ENCODE measurements around the gene COL9A1.

COL9A1 gene

GRCh38 chr6:70184723-70185122, 118.2 kb downstream of the COL9A1 start:
- no peaks in the 10 kb centered on the region for H3K27me3 ChIP-seq (ENCODE audit: control insufficient read depth in 5 of 5, insufficient read depth in 4 of 5, low read length in 5 of 5)
- peaks cover 0 to 8% (median 3%) of the 10 kb centered on the region in 5 donors for H3K9me3 ChIP-seq (ENCODE audit: control insufficient read depth in 5 of 5, low read length in 5 of 5)
- H3K4me1 ChIP-seq (ENCODE audit: control insufficient read depth in 5 of 5, insufficient read depth in 5 of 5, low read length in 5 of 5) = no peaks in the 10 kb centered on the region
- no peak overlapping the region for H3K4me3 ChIP-seq (ENCODE audit: low read depth in 1 of 5, low read length in 5 of 5)
- H3K27ac ChIP-seq (ENCODE audit: low read depth, low read length) = no peak overlapping the region
- H3K36me3 ChIP-seq (ENCODE audit: control insufficient read depth in 5 of 5, insufficient read depth in 5 of 5, low read length in 5 of 5) = no peaks in the 10 kb centered on the region
- no peak overlapping the region for H3K9ac ChIP-seq (ENCODE audit: low read length in 5 of 5)

GRCh38 chr6:70183538-70183937, 119.3 kb downstream of the COL9A1 start:
- Histone ChIP-seq H3K9me3 (ENCODE audit: control insufficient read depth in 5 of 5, low read length in 5 of 5) (peaks cover 0 to 8% (median 3%) of the 10 kb centered on the region in 5 donors), H3K4me1 (ENCODE audit: control insufficient read depth in 5 of 5, insufficient read depth in 5 of 5, low read length in 5 of 5) (no peaks in the 10 kb centered on the region), H3K27ac (ENCODE audit: low read depth, low read length) (no peak overlapping the region), H3K4me3 (ENCODE audit: low read depth in 1 of 5, low read length in 5 of 5) (no peak overlapping the region), H3K9ac (ENCODE audit: low read length in 5 of 5) (no peak overlapping the region), H3K27me3 (ENCODE audit: control insufficient read depth in 5 of 5, insufficient read depth in 4 of 5, low read length in 5 of 5) (no peaks in the 10 kb centered on the region), H3K36me3 (ENCODE audit: control insufficient read depth in 5 of 5, insufficient read depth in 5 of 5, low read length in 5 of 5) (no peaks in the 10 kb centered on the region)

- Histone ChIP-seq H3K4me1 (ENCODE audit: control insufficient read depth in 5 of 5, insufficient read depth in 5 of 5, low read length in 5 of 5) (no peaks in the 10 kb centered on the region), H3K4me3 (ENCODE audit: low read depth in 1 of 5, low read length in 5 of 5) (no peak overlapping the region), H3K36me3 (ENCODE audit: control insufficient read depth in 5 of 5, insufficient read depth in 5 of 5, low read length in 5 of 5) (no peaks in the 10 kb centered on the region), H3K9ac (ENCODE audit: low read length in 5 of 5) (no peak overlapping the region), H3K9me3 (ENCODE audit: control insufficient read depth in 5 of 5, low read length in 5 of 5) (peaks cover 0 to 8% (median 3%) of the 10 kb centered on the region in 5 donors), H3K27me3 (ENCODE audit: control insufficient read depth in 5 of 5, insufficient read depth in 4 of 5, low read length in 5 of 5) (no peaks in the 10 kb centered on the region), H3K27ac (ENCODE audit: low read depth, low read length) (no peak overlapping the region)
Observed at GRCh38 chr6:70180901-70181599, 121.8 kb downstream of the COL9A1 start.

GRCh38 chr6:70180183-70180900, 122.5 kb downstream of the COL9A1 start:
- Histone ChIP-seq H3K9ac (ENCODE audit: low read length in 5 of 5) (no peak overlapping the region), H3K4me3 (ENCODE audit: low read depth in 1 of 5, low read length in 5 of 5) (no peak overlapping the region), H3K4me1 (ENCODE audit: control insufficient read depth in 5 of 5, insufficient read depth in 5 of 5, low read length in 5 of 5) (no peaks in the 10 kb centered on the region), H3K27me3 (ENCODE audit: control insufficient read depth in 5 of 5, insufficient read depth in 4 of 5, low read length in 5 of 5) (no peaks in the 10 kb centered on the region), H3K9me3 (ENCODE audit: control insufficient read depth in 5 of 5, low read length in 5 of 5) (peaks cover 0 to 8% (median 3%) of the 10 kb centered on the region in 5 donors), H3K36me3 (ENCODE audit: control insufficient read depth in 5 of 5, insufficient read depth in 5 of 5, low read length in 5 of 5) (no peaks in the 10 kb centered on the region), H3K27ac (ENCODE audit: low read depth, low read length) (no peak overlapping the region)

GRCh38 chr6:70176842-70177550, 125.9 kb downstream of the COL9A1 start:
- Histone ChIP-seq H3K4me1 (ENCODE audit: control insufficient read depth in 5 of 5, insufficient read depth in 5 of 5, low read length in 5 of 5) (no peaks in the 10 kb centered on the region), H3K27ac (ENCODE audit: low read depth, low read length) (no peak overlapping the region), H3K9ac (ENCODE audit: low read length in 5 of 5) (no peak overlapping the region), H3K27me3 (ENCODE audit: control insufficient read depth in 5 of 5, insufficient read depth in 4 of 5, low read length in 5 of 5) (no peaks in the 10 kb centered on the region), H3K4me3 (ENCODE audit: low read depth in 1 of 5, low read length in 5 of 5) (no peak overlapping the region), H3K36me3 (ENCODE audit: control insufficient read depth in 5 of 5, insufficient read depth in 5 of 5, low read length in 5 of 5) (no peaks in the 10 kb centered on the region), H3K9me3 (ENCODE audit: control insufficient read depth in 5 of 5, low read length in 5 of 5) (peaks cover 0 to 8% (median 3%) of the 10 kb centered on the region in 5 donors)

- Histone ChIP-seq H3K36me3 (ENCODE audit: control insufficient read depth in 5 of 5, insufficient read depth in 5 of 5, low read length in 5 of 5) (no peaks in the 10 kb centered on the region), H3K9ac (ENCODE audit: low read length in 5 of 5) (no peak overlapping the region), H3K27ac (ENCODE audit: low read depth, low read length) (no peak overlapping the region), H3K4me1 (ENCODE audit: control insufficient read depth in 5 of 5, insufficient read depth in 5 of 5, low read length in 5 of 5) (no peaks in the 10 kb centered on the region), H3K4me3 (ENCODE audit: low read depth in 1 of 5, low read length in 5 of 5) (no peak overlapping the region), H3K27me3 (ENCODE audit: control insufficient read depth in 5 of 5, insufficient read depth in 4 of 5, low read length in 5 of 5) (no peaks in the 10 kb centered on the region), H3K9me3 (ENCODE audit: control insufficient read depth in 5 of 5, low read length in 5 of 5) (peaks cover 0 to 8% (median 3%) of the 10 kb centered on the region in 5 donors)
Observed at GRCh38 chr6:70175770-70176169, 127.1 kb downstream of the COL9A1 start.

- H3K4me1 ChIP-seq (ENCODE audit: control insufficient read depth in 5 of 5, insufficient read depth in 5 of 5, low read length in 5 of 5) = no peaks in the 10 kb centered on the region
- no peaks in the 10 kb centered on the region for H3K27me3 ChIP-seq (ENCODE audit: control insufficient read depth in 5 of 5, insufficient read depth in 4 of 5, low read length in 5 of 5)
- H3K36me3 ChIP-seq (ENCODE audit: control insufficient read depth in 5 of 5, insufficient read depth in 5 of 5, low read length in 5 of 5) = no peaks in the 10 kb centered on the region
- H3K9ac ChIP-seq (ENCODE audit: low read length in 5 of 5) = no peak overlapping the region
- H3K4me3 ChIP-seq (ENCODE audit: low read depth in 1 of 5, low read length in 5 of 5) = no peak overlapping the region
- H3K9me3 ChIP-seq (ENCODE audit: control insufficient read depth in 5 of 5, low read length in 5 of 5) = no peaks in the 10 kb centered on the region
- H3K27ac ChIP-seq (ENCODE audit: low read depth, low read length) = no peak overlapping the region
Observed at GRCh38 chr6:70172252-70172651, 130.6 kb downstream of the COL9A1 start.

- Histone ChIP-seq H3K4me3 (ENCODE audit: low read depth in 1 of 5, low read length in 5 of 5) (no peak overlapping the region), H3K9me3 (ENCODE audit: control insufficient read depth in 5 of 5, low read length in 5 of 5) (no peaks in the 10 kb centered on the region), H3K36me3 (ENCODE audit: control insufficient read depth in 5 of 5, insufficient read depth in 5 of 5, low read length in 5 of 5) (no peaks in the 10 kb centered on the region), H3K27ac (ENCODE audit: low read depth, low read length) (no peak overlapping the region), H3K9ac (ENCODE audit: low read length in 5 of 5) (no peak overlapping the region), H3K27me3 (ENCODE audit: control insufficient read depth in 5 of 5, insufficient read depth in 4 of 5, low read length in 5 of 5) (peaks cover 0 to 2% (median 0%) of the 10 kb centered on the region in 5 donors), H3K4me1 (ENCODE audit: control insufficient read depth in 5 of 5, insufficient read depth in 5 of 5, low read length in 5 of 5) (peaks cover 0 to 3% (median 0%) of the 10 kb centered on the region in 5 donors)
Observed at GRCh38 chr6:70171236-70171635, 131.6 kb downstream of the COL9A1 start.

- peaks cover 0 to 4% (median 0%) of the 10 kb centered on the region in 5 donors for H3K4me1 ChIP-seq (ENCODE audit: control insufficient read depth in 5 of 5, insufficient read depth in 5 of 5, low read length in 5 of 5)
- no peaks in the 10 kb centered on the region for H3K36me3 ChIP-seq (ENCODE audit: control insufficient read depth in 5 of 5, insufficient read depth in 5 of 5, low read length in 5 of 5)
- no peak overlapping the region for H3K4me3 ChIP-seq (ENCODE audit: low read depth in 1 of 5, low read length in 5 of 5)
- no peak overlapping the region for H3K27ac ChIP-seq (ENCODE audit: low read depth, low read length)
- H3K9ac ChIP-seq (ENCODE audit: low read length in 5 of 5) = no peak overlapping the region
- no peaks in the 10 kb centered on the region for H3K9me3 ChIP-seq (ENCODE audit: control insufficient read depth in 5 of 5, low read length in 5 of 5)
- peaks cover 0 to 6% (median 3%) of the 10 kb centered on the region in 5 donors for H3K27me3 ChIP-seq (ENCODE audit: control insufficient read depth in 5 of 5, insufficient read depth in 4 of 5, low read length in 5 of 5)
Observed at GRCh38 chr6:70168681-70169377, 134.1 kb downstream of the COL9A1 start.
